ENCODE measurements around the gene LGR4. TPM values are rescaled to one million over a fixed set of nuclear protein-coding genes. Genes with fewer than 3 reads are reported as not detected.

LGR4 gene
- total and polyA plus RNA-seq, 2 of the 13 experiments (the other 11 are each of a cell fraction or from before 2014, with no cell fraction given): 42.1 to 68.7 TPM

DNA sequence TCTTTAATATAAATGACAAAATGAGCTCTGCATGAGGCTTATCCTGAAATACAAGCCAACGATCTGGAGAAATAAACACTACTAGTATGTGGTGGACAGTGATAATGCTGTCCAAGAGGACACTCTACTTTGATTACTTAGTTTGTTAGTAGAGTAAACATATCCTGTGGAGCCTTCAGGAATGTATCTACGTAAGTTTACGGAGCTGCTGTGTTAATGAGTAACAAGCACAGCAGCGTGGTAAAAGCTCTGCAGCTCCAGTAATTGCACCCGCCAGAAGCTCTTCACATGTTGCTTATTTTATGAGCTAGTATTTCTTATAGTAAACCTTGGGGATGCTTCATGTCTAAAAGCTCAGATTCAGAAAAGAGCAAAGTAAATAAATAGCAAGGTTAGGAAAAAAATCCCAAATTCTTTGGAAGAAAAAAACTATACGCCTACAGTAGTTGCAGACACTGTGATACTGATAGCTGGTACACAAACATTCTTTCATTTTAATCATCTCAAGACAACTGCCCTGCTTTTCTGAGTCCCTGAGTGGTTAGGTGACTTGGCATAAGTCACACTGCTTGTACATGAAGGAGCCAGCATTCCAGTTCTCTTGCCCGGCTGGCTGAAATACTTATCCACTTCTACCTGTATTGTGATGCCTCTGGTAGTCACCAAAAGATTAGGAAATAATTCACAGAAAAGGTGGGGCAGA is 76.9 kb downstream of the LGR4 start (continued):
- TF ChIP-seq, protein P1, sequence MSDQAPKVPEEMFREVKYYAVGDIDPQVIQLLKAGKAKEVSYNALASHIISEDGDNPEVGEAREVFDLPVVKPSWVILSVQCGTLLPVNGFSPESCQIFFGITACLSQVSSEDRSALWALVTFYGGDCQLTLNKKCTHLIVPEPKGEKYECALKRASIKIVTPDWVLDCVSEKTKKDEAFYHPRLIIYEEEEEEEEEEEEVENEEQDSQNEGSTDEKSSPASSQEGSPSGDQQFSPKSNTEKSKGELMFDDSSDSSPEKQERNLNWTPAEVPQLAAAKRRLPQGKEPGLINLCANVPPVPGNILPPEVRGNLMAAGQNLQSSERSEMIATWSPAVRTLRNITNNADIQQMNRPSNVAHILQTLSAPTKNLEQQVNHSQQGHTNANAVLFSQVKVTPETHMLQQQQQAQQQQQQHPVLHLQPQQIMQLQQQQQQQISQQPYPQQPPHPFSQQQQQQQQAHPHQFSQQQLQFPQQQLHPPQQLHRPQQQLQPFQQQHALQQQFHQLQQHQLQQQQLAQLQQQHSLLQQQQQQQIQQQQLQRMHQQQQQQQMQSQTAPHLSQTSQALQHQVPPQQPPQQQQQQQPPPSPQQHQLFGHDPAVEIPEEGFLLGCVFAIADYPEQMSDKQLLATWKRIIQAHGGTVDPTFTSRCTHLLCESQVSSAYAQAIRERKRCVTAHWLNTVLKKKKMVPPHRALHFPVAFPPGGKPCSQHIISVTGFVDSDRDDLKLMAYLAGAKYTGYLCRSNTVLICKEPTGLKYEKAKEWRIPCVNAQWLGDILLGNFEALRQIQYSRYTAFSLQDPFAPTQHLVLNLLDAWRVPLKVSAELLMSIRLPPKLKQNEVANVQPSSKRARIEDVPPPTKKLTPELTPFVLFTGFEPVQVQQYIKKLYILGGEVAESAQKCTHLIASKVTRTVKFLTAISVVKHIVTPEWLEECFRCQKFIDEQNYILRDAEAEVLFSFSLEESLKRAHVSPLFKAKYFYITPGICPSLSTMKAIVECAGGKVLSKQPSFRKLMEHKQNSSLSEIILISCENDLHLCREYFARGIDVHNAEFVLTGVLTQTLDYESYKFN (CRISPR knock-in tag; conservative IDR thresholded peaks at IDR 0.05): peak; percentile 93
- TF ChIP-seq, protein P2, sequence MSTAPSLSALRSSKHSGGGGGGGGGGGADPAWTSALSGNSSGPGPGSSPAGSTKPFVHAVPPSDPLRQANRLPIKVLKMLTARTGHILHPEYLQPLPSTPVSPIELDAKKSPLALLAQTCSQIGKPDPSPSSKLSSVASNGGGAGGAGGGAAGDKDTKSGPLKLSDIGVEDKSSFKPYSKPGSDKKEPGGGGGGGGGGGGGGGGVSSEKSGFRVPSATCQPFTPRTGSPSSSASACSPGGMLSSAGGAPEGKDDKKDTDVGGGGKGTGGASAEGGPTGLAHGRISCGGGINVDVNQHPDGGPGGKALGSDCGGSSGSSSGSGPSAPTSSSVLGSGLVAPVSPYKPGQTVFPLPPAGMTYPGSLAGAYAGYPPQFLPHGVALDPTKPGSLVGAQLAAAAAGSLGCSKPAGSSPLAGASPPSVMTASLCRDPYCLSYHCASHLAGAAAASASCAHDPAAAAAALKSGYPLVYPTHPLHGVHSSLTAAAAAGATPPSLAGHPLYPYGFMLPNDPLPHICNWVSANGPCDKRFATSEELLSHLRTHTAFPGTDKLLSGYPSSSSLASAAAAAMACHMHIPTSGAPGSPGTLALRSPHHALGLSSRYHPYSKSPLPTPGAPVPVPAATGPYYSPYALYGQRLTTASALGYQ (CRISPR knock-in tag; IDR thresholded peaks at IDR 0.05): 0 out of 2 replicates have a peak, but pooled peaks have one; percentile 15
- TF ChIP-seq KLF9 (CRISPR knock-in tag; IDR thresholded peaks at IDR 0.05; ENCODE audit: low read depth) (no peak), NR2F6 (IDR thresholded peaks at IDR 0.05) (no peak), NR2F6 (CRISPR knock-in tag; IDR thresholded peaks at IDR 0.05) (peak; percentile 63; the same call in 1 of the 2 replicates), GATA4 (IDR thresholded peaks at IDR 0.05; ENCODE audit: borderline replicate concordance, low read depth) (peak; percentile 63; the same call in 1 of the 2 replicates), NCOA2 (CRISPR knock-in tag; IDR thresholded peaks at IDR 0.05) (peak; percentile 80), TCF7 (IDR thresholded peaks at IDR 0.05; ENCODE audit: low read depth) (peak; percentile 41; the same call in 1 of the 2 replicates), NR1H2 (CRISPR knock-in tag; IDR thresholded peaks at IDR 0.05; ENCODE audit: borderline replicate concordance, low read depth) (no peak), ZNF136 (CRISPR knock-in tag; IDR thresholded peaks at IDR 0.05; ENCODE audit: low read depth) (peak; percentile 34; the same call in 1 of the 2 replicates), SKI (IDR thresholded peaks at IDR 0.05; ENCODE audit: partially characterized antibody) (no peak), RARA (CRISPR knock-in tag; IDR thresholded peaks at IDR 0.05) (peak; percentile 78), ATF1 (CRISPR knock-in tag; IDR thresholded peaks at IDR 0.05) (no peak), RAD51 (IDR thresholded peaks at IDR 0.05; ENCODE audit: borderline replicate concordance) (no peak), ZNF562 (CRISPR knock-in tag; IDR thresholded peaks at IDR 0.05; ENCODE audit: borderline replicate concordance) (no peak), TBX2 (CRISPR knock-in tag; IDR thresholded peaks at IDR 0.05; ENCODE audit: borderline replicate concordance) (peak; percentile 84; the same call in 1 of the 2 replicates), HDAC2 (CRISPR knock-in tag; IDR thresholded peaks at IDR 0.05) (peak; percentile 73), MLLT10 (CRISPR knock-in tag; IDR thresholded peaks at IDR 0.05) (no peak), SOX6 (IDR thresholded peaks at IDR 0.05) (no peak), SOX6 (CRISPR knock-in tag; IDR thresholded peaks at IDR 0.05) (peak; percentile 78), KAT8 (CRISPR knock-in tag; IDR thresholded peaks at IDR 0.05) (peak; percentile 18; the same call in 1 of the 2 replicates), SALL2 (CRISPR knock-in tag; IDR thresholded peaks at IDR 0.05) (no peak), AHR (CRISPR knock-in tag; IDR thresholded peaks at IDR 0.05) (no peak), ZNF891 (CRISPR knock-in tag; IDR thresholded peaks at IDR 0.05) (no peak), ZNF331 (CRISPR knock-in tag; IDR thresholded peaks at IDR 0.05) (peak; percentile 51; the same call in 1 of the 2 replicates)
- TF ChIP-seq, protein P3, sequence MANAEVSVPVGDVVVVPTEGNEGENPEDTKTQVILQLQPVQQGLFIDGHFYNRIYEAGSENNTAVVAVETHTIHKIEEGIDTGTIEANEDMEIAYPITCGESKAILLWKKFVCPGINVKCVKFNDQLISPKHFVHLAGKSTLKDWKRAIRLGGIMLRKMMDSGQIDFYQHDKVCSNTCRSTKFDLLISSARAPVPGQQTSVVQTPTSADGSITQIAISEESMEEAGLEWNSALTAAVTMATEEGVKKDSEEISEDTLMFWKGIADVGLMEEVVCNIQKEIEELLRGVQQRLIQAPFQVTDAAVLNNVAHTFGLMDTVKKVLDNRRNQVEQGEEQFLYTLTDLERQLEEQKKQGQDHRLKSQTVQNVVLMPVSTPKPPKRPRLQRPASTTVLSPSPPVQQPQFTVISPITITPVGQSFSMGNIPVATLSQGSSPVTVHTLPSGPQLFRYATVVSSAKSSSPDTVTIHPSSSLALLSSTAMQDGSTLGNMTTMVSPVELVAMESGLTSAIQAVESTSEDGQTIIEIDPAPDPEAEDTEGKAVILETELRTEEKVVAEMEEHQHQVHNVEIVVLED (CRISPR knock-in tag; IDR thresholded peaks at IDR 0.05; ENCODE audit: borderline replicate concordance): peak; percentile 53; the same call in 1 of the 2 replicates

All from HepG2 (cell line).